HG02763 (cell line): ENCODE results near the gene SETD1A.
"Not testable (repeated sequence)": the region's sequence is repeated elsewhere in the genome, so short reads cannot be mapped to it uniquely, and the experiment has no call there.

Experiments
- ATAC-seq: cut with Tn5 transposase; IDR thresholded peaks from one replicate; pipeline ENCODE4 v1.9.1; 2021; ENCODE audit warnings: mild to moderate bottlenecking, moderate library complexity; ENCODE audit not compliant: unreplicated experiment

The SETD1A gene

GRCh38 chr16:30928390-30928789 lies 29.2 kb upstream of the SETD1A start:
- ATAC-seq: no peak

GRCh38 chr16:30929167-30929566 lies 28.4 kb upstream of the SETD1A start:
- ATAC-seq: no peak

GRCh38 chr16:30930160-30930571 lies 27.4 kb upstream of the SETD1A start:
- no peak for ATAC-seq

- no peak for ATAC-seq
Measured at GRCh38 chr16:30931068-30931650, 26.4 kb upstream of the SETD1A start.

GRCh38 chr16:30934827-30935557 lies 22.6 kb upstream of the SETD1A start:
- ATAC-seq: no peak

GRCh38 chr16:30937692-30938091 lies 19.9 kb upstream of the SETD1A start:
- no peak for ATAC-seq

GRCh38 chr16:30939571-30939970 lies 18.0 kb upstream of the SETD1A start:
- ATAC-seq: not testable (repeated sequence)

- peak; percentile 79 for ATAC-seq
Measured at GRCh38 chr16:30941600-30942425, 15.7 kb upstream of the SETD1A start.

- no peak for ATAC-seq
Measured at GRCh38 chr16:30942426-30942806, 15.1 kb upstream of the SETD1A start.

- no peak for ATAC-seq
Measured at GRCh38 chr16:30944352-30944751, 13.2 kb upstream of the SETD1A start.

- no peak for ATAC-seq
Measured at GRCh38 chr16:30946671-30947540, 10.6 kb upstream of the SETD1A start.

- ATAC-seq: no peak
Measured at GRCh38 chr16:30947541-30947858, 10.1 kb upstream of the SETD1A start.

GRCh38 chr16:30947859-30948666 lies 9.5 kb upstream of the SETD1A start:
- peak; percentile 2 for ATAC-seq

GRCh38 chr16:30948667-30949649 lies 8.6 kb upstream of the SETD1A start, which contains the start of gene ORAI3:
Gene ORAI3 (plus strand): TSS chr16:30949068. CDS start chr16:30949290, 222 bp downstream.
- ATAC-seq: peak; percentile 51

- ATAC-seq: peak; percentile 48
Measured at GRCh38 chr16:30949650-30950515, 7.7 kb upstream of the SETD1A start.

- ATAC-seq: no peak
Measured at GRCh38 chr16:30950516-30951065, 7.0 kb upstream of the SETD1A start.

- no peak for ATAC-seq
Measured at GRCh38 chr16:30951193-30951592, 6.4 kb upstream of the SETD1A start.

- no peak for ATAC-seq
Measured at GRCh38 chr16:30951750-30952149, 5.8 kb upstream of the SETD1A start.
